A549 treated with CORT108297 at 1 μM for 4 hours (cell line): ENCODE data around the gene PDCL2. TPM values are rescaled to one million over a fixed set of nuclear protein-coding genes. Genes with fewer than 3 reads are reported as not detected.

ENCODE experiments used
- total RNA-seq: library from RNA; stranded (reverse); fragments of 200-300 nt; extraction: Qiagen RNA extraction; gene quantifications from 5 replicates; pipeline ENCODE4 v1.2.3, GENCODE V29; 2022

Gene PDCL2
- total RNA-seq = not detected in 5 replicates

GRCh38 chr4:55592014-55592413 is at the start of gene PDCL2:
Gene PDCL2 (minus strand): TSS chr4:55592245. CDS start chr4:55592109, 136 bp downstream.

GRCh38 chr4:55635741-55636655 is 44.0 kb upstream of the PDCL2 start, which contains the start of gene NMU:
Gene NMU (minus strand): TSS chr4:55636298. CDS start chr4:55636192, 106 bp downstream.

GRCh38 chr4:55546756-55547465 is 45.1 kb downstream of the PDCL2 start, which contains the start of gene CLOCK:
Gene CLOCK (minus strand): TSS chr4:55546909. CDS start chr4:55482785, 64,124 bp downstream.

Other genes with a start within 250 kb of the PDCL2 start
- 6.2 to 11.8 TPM (median 10.3 TPM) in 5 replicates for gene SRD5A3, start 246.0 kb downstream of the PDCL2 start, total RNA-seq
- 51.1 to 60.2 TPM (median 55.5 TPM) in 5 replicates for gene TMEM165, start 196.3 kb downstream of the PDCL2 start, total RNA-seq
- gene CLOCK, start 45.3 kb downstream of the PDCL2 start, total RNA-seq = 4.2 to 6.2 TPM (median 4.9 TPM) in 5 replicates
- 0.43 to 1.1 TPM (median 0.53 TPM) in 5 replicates for gene NMU, start 44.1 kb upstream of the PDCL2 start, total RNA-seq
- gene EXOC1L, start 227.5 kb upstream of the PDCL2 start, total RNA-seq = not detected in 5 replicates